Vagina (tissue), 2 donors: ENCODE results near the gene ANGPT4.

Experiments
- POLR2A ChIP-seq, 2 donors: fragments of 450-650 bp; IDR thresholded peaks; one replicate each; pipeline ENCODE4 v1.6.1; 2017; ENCODE audit warnings: antibody characterized with exemption in 2 of 2, mild to moderate bottlenecking in 2 of 2, moderate library complexity in 2 of 2
- TF ChIP-seq, protein P1 (sequence below), 3 experiments: fragments of 450-650 bp in 2 of 3; fragments of 200-600 bp in 1 of 3; sonication (generic) in 1 of 3; IDR thresholded peaks; one replicate each; pipeline ENCODE4 v1.5.1; 2017 to 2019; ENCODE audit warnings: antibody characterized with exemption in 3 of 3, mild to moderate bottlenecking in 2 of 3, moderate library complexity in 2 of 3

GRCh38 chr20:879626-880025 lies 36.5 kb downstream of the ANGPT4 start:
- TF ChIP-seq, protein P1, sequence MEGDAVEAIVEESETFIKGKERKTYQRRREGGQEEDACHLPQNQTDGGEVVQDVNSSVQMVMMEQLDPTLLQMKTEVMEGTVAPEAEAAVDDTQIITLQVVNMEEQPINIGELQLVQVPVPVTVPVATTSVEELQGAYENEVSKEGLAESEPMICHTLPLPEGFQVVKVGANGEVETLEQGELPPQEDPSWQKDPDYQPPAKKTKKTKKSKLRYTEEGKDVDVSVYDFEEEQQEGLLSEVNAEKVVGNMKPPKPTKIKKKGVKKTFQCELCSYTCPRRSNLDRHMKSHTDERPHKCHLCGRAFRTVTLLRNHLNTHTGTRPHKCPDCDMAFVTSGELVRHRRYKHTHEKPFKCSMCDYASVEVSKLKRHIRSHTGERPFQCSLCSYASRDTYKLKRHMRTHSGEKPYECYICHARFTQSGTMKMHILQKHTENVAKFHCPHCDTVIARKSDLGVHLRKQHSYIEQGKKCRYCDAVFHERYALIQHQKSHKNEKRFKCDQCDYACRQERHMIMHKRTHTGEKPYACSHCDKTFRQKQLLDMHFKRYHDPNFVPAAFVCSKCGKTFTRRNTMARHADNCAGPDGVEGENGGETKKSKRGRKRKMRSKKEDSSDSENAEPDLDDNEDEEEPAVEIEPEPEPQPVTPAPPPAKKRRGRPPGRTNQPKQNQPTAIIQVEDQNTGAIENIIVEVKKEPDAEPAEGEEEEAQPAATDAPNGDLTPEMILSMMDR (IDR thresholded peaks at IDR 0.05): no peak
- no peak for TF ChIP-seq POLR2A (IDR thresholded peaks at IDR 0.05)
